NCI-H1105 treated with DMSO at 0.1 percent for 48 hours (cell line): ENCODE results near the gene NR2F6.

Experiments
- DNase-seq: peaks from one replicate; lab custom pipeline; 2025; lab: John Stamatoyannopoulos, UW

The NR2F6 gene

DNA sequence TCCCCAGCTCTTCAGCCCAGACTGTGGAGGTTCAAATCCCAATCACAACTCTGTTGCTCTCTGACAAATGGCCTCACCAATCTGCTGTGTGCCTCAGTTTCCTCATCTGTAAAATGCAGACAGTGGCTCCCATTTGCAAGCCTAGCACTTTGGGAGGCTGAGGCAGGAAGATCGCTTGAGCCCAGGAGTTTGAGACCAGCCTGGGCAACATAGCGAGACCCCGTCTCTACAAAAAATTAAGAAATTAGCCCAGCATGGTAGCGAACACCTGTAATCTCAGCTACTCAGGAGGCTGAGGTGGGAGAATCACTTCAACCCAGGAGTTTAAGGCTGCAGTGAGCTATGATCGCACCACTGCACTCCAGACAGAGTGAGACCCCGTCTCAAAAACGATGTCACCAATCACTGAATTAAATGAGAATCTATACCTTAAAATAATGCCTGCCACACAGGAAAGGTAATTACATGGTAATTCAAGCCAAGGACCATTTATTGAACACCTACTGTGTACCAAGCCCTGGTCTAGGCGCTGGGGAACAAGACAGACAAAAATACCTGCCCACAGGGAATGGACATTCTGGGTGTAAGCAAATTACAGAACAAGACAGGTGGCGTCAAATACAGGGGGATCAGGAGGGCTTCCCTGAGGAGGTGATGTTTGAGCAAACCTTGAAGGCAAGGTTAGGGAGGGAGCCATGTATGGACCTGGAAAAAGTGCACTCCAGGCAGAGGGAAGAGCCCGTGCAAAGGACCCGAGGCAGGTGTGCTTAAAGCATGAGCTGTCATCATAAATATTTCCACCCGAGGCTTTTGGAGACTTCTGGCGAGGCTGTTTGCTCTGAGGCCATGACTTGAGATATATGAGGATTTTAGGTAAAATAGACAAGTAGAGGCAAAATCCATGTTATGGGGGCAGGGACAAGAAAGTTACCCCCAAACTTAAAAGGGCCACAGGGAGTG lies 7.7 kb downstream of the NR2F6 start:
- no peak for DNase-seq

DNA sequence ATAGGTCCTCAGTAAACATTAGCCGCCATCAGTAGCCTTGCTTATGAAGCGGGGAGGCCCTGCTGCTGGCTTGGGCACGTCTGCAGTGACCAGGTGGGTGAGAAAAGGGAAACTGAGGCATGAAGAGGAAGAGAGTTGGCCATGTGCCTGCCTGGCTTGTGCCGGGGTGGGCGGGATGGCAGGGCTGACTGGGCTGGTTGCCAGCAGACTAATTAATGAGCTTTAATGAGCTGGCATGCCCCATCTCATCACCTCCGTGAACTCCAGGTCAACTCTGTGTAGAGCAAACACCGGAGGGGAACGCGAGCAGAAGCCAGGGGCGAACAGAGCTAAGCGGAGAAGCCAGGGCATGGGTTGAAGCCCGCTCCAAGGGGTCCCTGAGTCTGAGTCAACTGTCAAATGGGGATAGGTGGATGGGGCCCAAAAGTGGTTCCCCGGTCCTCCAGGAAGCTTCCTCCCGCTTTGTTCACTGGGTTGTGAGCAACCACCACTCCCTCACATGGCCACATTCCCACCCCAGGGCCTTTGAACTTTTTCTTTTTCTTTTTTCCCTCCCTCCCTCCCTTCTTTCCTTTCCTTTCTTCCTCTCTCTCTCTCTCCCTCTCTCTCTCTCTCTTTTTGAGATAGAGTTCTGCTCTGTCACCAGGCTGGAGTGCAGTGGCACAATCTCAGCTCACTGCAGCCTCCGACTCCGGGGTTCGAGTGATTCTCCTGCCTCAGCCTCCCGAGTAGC lies 8.7 kb downstream of the NR2F6 start:
- peak; percentile 46 for DNase-seq

GRCh38 chr19:17235971-17236777 lies 9.5 kb downstream of the NR2F6 start:
- DNase-seq = peak; percentile 57

DNA sequence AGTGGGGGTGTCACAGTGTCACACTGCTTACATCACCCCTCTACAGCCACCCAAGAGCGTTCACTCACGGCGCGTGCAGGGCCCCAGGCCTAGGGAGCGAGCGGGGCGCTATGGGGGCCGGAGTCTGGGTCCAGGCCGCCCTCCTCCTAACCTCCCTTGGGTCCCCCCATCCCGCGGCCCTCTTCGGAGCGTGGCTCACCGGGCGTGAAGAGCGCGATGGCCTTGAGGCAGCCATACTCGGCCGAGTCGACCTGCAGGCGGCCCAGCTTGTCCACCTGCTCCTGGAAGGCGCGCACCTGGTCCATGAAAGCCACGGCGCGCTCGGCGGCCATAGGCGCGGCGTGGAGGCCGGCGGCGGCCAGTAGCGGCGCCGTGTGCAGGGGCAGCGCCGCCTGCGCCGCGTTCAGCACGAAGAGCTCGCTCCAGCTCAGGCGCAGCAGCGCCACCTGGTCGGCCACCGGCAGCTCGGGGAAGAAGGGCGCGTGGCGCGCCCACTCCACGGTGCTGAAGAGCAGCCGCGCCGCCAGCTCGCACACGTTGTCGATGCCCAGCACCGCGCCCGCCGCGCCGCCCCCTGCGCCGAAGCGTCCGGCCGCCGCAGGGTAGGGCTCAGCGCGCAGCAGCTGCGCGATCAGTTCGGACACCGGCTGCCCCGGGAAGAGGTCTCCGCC lies 10.3 kb downstream of the NR2F6 start:
- DNase-seq = peak; percentile 69

DNA sequence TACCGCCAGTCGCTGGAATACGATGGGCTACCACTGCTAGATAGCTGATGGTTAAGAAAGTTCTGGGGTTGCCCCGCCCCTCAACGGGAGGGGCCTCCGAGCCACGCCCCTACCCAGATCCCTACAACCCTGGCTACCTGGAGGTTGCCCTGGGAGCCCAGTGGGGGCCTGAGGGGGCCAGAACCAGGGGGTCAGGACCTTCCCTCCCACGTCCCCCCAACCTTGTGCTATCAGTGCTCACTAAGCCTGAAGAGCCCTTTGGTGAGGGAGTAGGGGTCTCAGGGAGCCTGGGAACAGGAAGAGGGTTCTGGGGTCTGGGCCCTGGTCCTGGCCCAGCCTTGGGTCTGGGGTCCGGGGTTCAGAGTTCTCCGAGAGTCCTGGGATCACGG lies 10.8 kb downstream of the NR2F6 start:
- DNase-seq = peak; percentile 19

GRCh38 chr19:17232258-17232657 lies 13.5 kb downstream of the NR2F6 start:
- DNase-seq = no peak

GRCh38 chr19:17229890-17230289 lies 15.8 kb downstream of the NR2F6 start:
- no peak for DNase-seq

DNA sequence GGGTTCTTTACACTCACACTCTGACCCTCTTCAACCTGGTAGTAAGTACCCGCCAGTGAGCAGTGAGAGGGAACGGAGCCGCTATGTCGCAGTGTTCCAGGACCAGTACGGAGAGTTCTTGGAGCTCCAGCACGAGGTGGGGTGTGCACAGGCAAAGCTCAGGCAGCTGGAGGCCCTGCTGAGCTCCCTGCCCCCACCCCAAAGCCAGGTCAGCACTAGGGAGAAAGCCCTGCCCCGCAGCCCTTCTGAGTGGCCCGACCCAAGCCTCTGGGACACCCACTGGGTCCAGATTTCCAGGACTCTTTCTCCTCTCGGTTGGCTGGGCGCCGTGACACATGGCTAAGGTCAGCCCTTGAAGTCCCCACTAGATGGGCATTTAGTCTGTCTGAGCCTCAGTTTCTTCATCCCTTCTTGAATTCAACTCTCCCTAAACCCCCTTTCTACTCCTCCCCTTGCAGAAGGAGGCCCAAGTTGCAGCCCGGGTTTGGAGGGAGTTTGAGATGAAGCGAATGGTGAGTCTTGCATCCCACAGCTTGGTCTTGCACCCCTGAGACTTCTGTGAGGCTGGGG lies 17.8 kb downstream of the NR2F6 start:
- no peak for DNase-seq

DNA sequence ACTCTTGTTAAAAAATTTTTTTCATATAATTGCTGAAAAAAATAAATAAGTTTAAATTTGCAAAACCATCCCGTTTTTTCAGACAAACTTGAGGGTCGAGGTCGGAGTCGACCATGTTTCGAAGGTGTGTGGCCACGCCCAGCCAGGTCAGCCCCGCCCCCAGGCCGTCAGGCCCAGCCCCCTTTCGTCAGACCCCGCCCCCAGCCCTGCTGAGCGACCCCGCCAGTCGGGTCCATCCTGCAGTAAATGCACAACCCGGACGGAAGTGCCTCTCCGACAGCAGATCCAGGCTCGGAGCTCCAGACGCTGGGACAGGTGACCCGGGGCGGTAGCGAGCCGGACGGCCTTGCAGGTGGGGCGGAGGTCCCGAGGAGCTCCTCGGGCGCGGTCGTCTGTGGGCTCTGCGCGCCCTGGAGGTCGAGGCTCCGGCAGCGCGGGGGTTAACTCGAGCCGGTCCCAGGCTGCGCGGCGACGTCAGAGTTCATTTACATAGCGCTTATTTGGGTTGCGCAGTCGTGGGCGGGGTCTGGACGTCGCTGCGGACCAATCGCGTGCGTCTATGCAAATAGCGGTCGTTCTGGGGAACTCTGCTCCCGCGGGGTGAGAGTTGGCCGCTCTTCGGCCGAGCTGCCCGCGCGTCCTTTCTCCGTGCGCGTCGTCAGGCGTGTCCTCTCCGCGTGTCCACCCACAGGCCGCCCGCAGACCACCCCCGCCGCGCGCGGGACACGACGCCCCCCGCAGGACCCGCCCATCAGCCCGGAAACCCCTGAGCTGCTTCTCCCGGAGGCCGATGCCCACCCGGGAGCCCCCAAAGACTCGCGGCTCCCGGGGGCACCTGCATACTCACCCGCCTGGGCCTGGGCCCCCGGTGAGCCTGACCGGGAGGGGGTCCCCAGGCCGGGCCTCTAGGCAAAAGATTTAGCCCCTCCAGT lies 19.5 kb downstream of the NR2F6 start, which contains the start of gene OCEL1:
Gene OCEL1 (plus strand): TSS at position 225 of the 932 bp plus-strand sequence. CDS start 22 bp downstream, at position 247.
- DNase-seq = peak; percentile 95

- no peak for DNase-seq
Measured at GRCh38 chr19:17225053-17225452, 20.7 kb downstream of the NR2F6 start.

- DNase-seq = no peak
Measured at GRCh38 chr19:17220207-17220758, 25.4 kb downstream of the NR2F6 start.

- DNase-seq = no peak
Measured at GRCh38 chr19:17219286-17219685, 26.4 kb downstream of the NR2F6 start.

GRCh38 chr19:17216058-17216670 lies 29.6 kb downstream of the NR2F6 start:
- DNase-seq = no peak

DNA sequence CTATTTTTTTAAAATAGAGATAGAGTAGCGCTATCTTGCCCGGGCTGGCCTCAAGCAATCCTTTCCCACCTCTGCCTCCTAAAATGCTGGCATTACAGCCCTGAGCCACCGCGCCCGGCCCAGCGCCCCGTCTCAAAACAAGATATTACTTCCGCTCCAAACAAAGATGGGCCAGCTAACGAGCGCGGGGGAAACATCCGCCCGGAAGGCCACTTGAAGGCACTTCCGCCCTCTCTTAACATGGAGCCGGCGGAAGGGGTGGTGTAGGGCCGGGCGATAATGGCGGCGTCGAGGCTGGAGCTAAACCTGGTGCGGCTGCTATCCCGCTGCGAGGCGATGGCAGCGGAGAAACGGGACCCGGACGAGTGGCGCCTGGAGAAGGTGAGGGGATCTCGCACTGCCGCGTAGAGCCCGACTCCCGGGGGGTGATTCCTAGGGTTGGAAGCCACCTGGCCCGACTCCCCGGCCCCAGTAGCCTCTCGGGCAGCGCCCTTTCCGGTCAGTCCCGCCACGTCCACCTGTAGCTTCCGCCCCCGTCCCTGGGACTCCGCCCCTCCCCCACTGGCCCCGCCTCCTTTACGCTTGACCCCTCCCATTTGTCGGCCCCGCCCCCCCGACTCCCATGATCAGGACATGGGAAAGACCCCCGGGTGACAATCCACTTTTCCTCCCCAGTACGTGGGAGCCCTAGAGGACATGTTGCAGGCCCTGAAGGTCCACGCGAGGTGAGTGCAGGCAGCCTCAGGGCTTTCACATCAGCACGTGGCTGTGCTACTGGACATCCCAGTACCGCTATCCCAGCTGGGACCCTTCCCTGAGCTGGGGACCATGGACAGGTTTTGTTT lies 30.4 kb downstream of the NR2F6 start, which contains the start of gene USE1:
Gene USE1 (plus strand): TSS at position 231 of the 845 bp plus-strand sequence. CDS start 49 bp downstream, at position 280.
- peak; percentile 92 for DNase-seq

- DNase-seq = peak; percentile 62
Measured at GRCh38 chr19:17214508-17215126, 31.1 kb downstream of the NR2F6 start.

GRCh38 chr19:17213334-17213733 lies 32.4 kb downstream of the NR2F6 start:
- DNase-seq = no peak

- no peak for DNase-seq
Measured at GRCh38 chr19:17211547-17212446, 33.9 kb downstream of the NR2F6 start.
